ENCODE measurements around the gene RABGGTA.

The RABGGTA gene

DNA sequence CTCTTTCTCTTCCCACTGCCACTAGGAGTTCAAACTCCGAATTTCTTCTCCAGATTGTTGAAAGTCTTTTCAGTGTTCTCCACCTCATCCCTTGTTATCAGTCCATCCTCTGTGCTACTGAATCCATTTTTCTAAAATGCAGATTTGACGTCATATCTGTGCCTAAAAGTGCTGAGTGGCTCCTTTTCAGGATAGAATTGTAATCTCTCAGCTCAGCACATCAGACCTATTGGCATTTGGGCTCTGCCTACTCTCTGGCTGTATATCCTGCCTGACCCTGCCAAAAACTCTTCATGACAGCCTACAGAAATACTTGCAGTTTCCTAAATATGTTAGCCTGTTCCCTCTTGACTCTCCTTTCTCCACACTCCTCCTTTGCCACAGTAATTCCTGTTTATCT, 1.1 kb upstream of the RABGGTA start:
- Histone ChIP-seq H3K4me2 (ENCODE audit: low read length) (peak overlapping the region; percentile 83; the same call in 1 of the 2 replicates), H2AFZ (ENCODE audit: low read depth, low read length) (no peak overlapping the region)

DNA sequence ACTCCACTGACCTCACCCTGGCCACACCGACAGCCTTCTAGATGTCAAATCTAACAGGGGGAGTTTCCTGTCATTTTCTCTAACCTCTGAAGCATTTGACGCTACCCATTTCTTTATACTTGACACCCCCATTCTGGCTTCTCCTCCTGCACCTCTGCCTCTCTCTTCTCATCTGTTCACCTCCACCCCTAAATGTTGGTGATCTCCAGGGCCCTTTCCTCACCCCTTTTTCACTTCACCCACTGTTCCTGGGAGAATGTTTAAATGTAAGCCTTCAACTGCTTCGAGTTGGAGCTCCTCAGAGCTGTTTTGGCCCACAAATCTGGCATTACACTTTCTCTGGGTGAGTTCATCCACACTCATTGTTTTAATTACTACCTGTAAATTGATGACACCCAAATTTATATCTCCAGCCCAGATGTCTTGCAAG, 452 bp upstream of the RABGGTA start:
- no peaks in the 10 kb centered on the region for H4K20me1 ChIP-seq (ENCODE audit: insufficient read depth, low read length)
- peak overlapping the region; percentile 90 for H3K4me3 ChIP-seq (ENCODE audit: low read length)
- peaks cover 38% of the 10 kb centered on the region for H3K4me1 ChIP-seq (ENCODE audit: low read length)
- H3K4me2 ChIP-seq (ENCODE audit: low read length): peak overlapping the region; percentile 83
- H3K36me3 ChIP-seq (replicated peaks; ENCODE audit: low read depth, low read length): peaks cover 2% of the 10 kb centered on the region
- no peak for TF ChIP-seq CTCF (IDR thresholded peaks at IDR 0.05; ENCODE audit: low read depth, low read length)
- no peak for TF ChIP-seq EZH2phosphoT487 (IDR thresholded peaks at IDR 0.05; ENCODE audit: low read depth)
- H3K9me3 ChIP-seq (ENCODE audit: insufficient read depth, low read length): no peaks in the 10 kb centered on the region
- no peaks in the 10 kb centered on the region for H3K27me3 ChIP-seq (ENCODE audit: low read depth, low read length)
- no peak overlapping the region for H3K27ac ChIP-seq (ENCODE audit: low read length)
- H2AFZ ChIP-seq (ENCODE audit: low read depth, low read length): peak overlapping the region; percentile 39; the same call in 1 of the 2 replicates
- H3K79me2 ChIP-seq (ENCODE audit: low read length): no peaks in the 10 kb centered on the region
- peak overlapping the region; percentile 98 for H3K9ac ChIP-seq (ENCODE audit: low read length)

More for the DNA sequence above, 1.1 kb upstream of the RABGGTA start:
- no peak overlapping the region for H3K4me3 ChIP-seq (ENCODE audit: low read length)
- no peaks in the 10 kb centered on the region for H3K9me3 ChIP-seq (ENCODE audit: insufficient read depth, low read length)
- TF ChIP-seq EZH2phosphoT487 (IDR thresholded peaks at IDR 0.05; ENCODE audit: low read depth) (no peak), CTCF (IDR thresholded peaks at IDR 0.05; ENCODE audit: low read depth, low read length) (no peak)
- no peak overlapping the region for H3K27ac ChIP-seq (ENCODE audit: low read length)
- H3K9ac ChIP-seq (ENCODE audit: low read length): no peak overlapping the region
- peaks cover 38% of the 10 kb centered on the region for H3K4me1 ChIP-seq (ENCODE audit: low read length)
- no peaks in the 10 kb centered on the region for H3K27me3 ChIP-seq (ENCODE audit: low read depth, low read length)
- no peaks in the 10 kb centered on the region for H3K36me3 ChIP-seq (replicated peaks; ENCODE audit: low read depth, low read length)
- H3K79me2 ChIP-seq (ENCODE audit: low read length): no peaks in the 10 kb centered on the region
- no peaks in the 10 kb centered on the region for H4K20me1 ChIP-seq (ENCODE audit: insufficient read depth, low read length)

DNA sequence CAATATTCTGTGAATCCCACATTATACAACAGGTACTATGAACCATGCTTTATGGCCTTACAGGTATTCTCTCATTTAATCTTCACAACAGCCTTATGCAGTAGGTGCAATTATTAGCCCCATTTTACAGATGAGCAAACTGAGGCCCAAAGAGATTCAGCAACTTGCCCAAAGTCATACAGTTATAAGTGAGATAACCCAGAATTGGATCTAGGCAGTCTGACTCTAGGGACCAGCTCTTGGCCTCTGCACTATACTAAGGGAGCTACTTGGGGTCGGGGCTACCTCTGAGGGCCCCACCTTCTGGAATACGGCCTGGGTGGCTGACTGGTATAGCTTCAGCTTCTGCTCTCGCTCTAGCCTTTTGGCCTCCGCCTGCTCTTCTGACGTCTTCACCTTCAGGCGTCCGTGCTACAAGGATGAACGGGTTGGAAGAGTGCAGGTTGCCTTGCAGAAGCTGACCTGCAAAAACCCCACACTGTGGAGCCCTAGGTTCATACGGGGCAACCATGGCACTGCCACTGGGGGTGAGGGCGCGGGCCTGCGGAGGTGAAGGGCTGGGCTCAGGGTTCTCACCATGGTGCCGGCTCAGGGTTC, 762 bp downstream of the RABGGTA start:
- H4K20me1 ChIP-seq (ENCODE audit: insufficient read depth, low read length): no peaks in the 10 kb centered on the region
- peak overlapping the region; percentile 88 for H3K27ac ChIP-seq (ENCODE audit: low read length)
- H3K9ac ChIP-seq (ENCODE audit: low read length): peak overlapping the region; percentile 98
- H3K36me3 ChIP-seq (replicated peaks; ENCODE audit: low read depth, low read length): peaks cover 2% of the 10 kb centered on the region
- peak overlapping the region; percentile 83 for H3K4me2 ChIP-seq (ENCODE audit: low read length)
- H2AFZ ChIP-seq (ENCODE audit: low read depth, low read length): no peak overlapping the region
- TF ChIP-seq EZH2phosphoT487 (IDR thresholded peaks at IDR 0.05; ENCODE audit: low read depth): no peak
- TF ChIP-seq CTCF (IDR thresholded peaks at IDR 0.05; ENCODE audit: low read depth, low read length): no peak
- peak overlapping the region; percentile 90 for H3K4me3 ChIP-seq (ENCODE audit: low read length)
- no peaks in the 10 kb centered on the region for H3K27me3 ChIP-seq (ENCODE audit: low read depth, low read length)
- no peaks in the 10 kb centered on the region for H3K79me2 ChIP-seq (ENCODE audit: low read length)
- H3K4me1 ChIP-seq (ENCODE audit: low read length): peaks cover 38% of the 10 kb centered on the region
- no peaks in the 10 kb centered on the region for H3K9me3 ChIP-seq (ENCODE audit: insufficient read depth, low read length)

GRCh38 chr14:24269910-24270536, 1.4 kb downstream of the RABGGTA start:
- H3K27me3 ChIP-seq (ENCODE audit: low read depth, low read length): no peaks in the 10 kb centered on the region
- H3K36me3 ChIP-seq (replicated peaks; ENCODE audit: low read depth, low read length): peaks cover 2% of the 10 kb centered on the region
- peak overlapping the region; percentile 83; the same call in 1 of the 2 replicates for H3K4me2 ChIP-seq (ENCODE audit: low read length)
- TF ChIP-seq CTCF (IDR thresholded peaks at IDR 0.05; ENCODE audit: low read depth, low read length) (no peak), EZH2phosphoT487 (IDR thresholded peaks at IDR 0.05; ENCODE audit: low read depth) (no peak)
- H3K79me2 ChIP-seq (ENCODE audit: low read length): no peaks in the 10 kb centered on the region
- peak overlapping the region; percentile 90; the same call in 1 of the 2 replicates for H3K4me3 ChIP-seq (ENCODE audit: low read length)
- H3K9me3 ChIP-seq (ENCODE audit: insufficient read depth, low read length): no peaks in the 10 kb centered on the region
- H3K9ac ChIP-seq (ENCODE audit: low read length): no peak overlapping the region
- no peak overlapping the region for H3K27ac ChIP-seq (ENCODE audit: low read length)
- no peak overlapping the region for H2AFZ ChIP-seq (ENCODE audit: low read depth, low read length)
- H4K20me1 ChIP-seq (ENCODE audit: insufficient read depth, low read length): no peaks in the 10 kb centered on the region
- H3K4me1 ChIP-seq (ENCODE audit: low read length): peaks cover 34% of the 10 kb centered on the region
